HG02973 (cell line): ENCODE measurements around the gene MRPL34.

Experiments used
- ATAC-seq: cut with Tn5 transposase; IDR thresholded peaks from one replicate; pipeline ENCODE4 v1.9.1; 2021; ENCODE audit warnings: moderate library complexity; ENCODE audit not compliant: unreplicated experiment

Gene MRPL34

DNA sequence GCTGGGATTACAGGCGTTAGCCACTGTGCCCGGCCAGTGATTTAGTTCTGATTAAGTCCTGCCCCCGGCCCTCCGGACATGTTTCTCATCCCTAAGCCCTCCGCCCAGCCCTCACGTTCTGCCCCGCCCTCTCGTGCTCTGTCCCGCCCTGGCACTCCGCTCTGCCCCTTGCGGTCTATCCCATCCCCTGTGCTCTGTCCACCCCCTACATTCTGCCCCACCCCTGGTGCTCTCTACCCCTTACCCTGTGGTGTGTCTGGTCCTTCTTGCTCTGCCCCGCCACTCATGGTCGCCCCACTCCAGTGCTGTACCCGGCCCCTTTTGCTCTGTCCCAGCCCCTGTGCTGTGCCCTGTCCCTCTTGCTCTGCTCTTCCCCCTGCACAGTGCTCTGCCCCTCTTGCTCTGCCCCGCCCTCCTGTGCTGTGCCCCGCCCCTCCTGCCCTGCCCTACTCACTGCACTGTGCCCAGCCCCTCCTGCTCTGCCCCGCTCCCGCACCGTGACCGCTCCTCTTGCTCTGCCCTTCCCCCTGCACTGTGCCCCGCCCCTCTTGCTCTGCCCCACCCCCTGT is 34.7 kb downstream of the MRPL34 start:
- no peak for ATAC-seq

DNA sequence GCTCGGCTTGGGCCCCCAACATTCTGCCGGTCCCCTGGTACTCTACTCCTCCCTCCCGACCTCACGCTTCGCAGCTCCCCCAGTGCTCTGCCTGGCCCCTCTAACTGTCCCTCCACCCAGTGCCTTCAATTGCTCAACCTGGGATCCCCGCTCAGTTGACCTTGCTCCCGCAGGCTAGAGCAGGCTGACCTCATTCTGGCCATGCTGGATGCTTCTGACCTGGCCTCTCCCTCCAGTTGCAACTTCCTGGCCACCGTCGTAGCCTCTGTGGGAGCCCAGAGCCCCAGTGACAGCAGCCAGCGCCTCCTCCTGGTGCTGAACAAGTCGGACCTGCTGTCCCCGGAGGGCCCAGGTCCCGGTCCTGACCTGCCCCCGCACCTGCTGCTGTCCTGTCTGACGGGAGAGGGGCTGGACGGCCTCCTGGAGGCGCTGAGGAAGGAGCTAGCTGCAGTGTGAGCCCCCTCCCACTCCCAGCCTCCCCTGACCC is 35.2 kb downstream of the MRPL34 start:
- no peak for ATAC-seq

DNA sequence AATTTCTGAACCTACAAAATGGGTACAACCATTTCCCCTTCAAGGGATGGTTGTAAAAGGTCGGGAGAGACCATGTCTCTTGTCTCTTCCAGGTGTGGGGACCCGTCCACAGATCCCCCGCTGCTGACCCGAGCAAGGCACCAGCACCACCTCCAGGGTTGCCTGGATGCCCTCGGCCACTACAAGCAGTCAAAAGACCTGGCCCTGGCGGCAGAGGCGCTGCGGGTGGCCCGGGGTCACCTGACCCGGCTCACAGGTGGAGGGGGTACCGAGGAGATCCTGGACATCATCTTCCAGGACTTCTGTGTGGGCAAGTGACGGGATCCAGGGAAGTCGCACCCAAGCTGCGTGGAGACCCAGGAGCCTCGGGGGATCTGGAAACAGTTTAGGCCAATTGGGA is 35.7 kb downstream of the MRPL34 start:
- no peak for ATAC-seq

DNA sequence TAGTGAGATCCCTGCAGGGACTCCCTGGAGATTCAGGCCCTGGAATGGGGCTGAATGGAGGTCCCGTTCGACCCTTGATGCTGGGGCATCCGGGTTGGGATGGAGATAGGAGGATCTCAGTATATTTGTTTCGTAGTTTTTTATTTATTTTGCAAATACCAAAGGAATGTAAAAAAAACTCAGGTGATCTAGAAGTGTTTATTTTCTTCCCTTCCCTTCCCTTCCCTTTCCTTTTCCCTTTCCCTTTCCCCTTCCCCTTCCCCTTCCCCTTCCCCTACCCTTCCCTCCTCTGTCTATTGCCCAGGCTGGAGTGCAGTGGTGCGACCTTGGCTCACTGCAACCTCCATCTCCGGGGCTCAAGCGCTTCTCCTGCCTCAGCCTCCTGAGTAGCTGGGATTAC is 36.2 kb downstream of the MRPL34 start:
- ATAC-seq, result no peak

DNA sequence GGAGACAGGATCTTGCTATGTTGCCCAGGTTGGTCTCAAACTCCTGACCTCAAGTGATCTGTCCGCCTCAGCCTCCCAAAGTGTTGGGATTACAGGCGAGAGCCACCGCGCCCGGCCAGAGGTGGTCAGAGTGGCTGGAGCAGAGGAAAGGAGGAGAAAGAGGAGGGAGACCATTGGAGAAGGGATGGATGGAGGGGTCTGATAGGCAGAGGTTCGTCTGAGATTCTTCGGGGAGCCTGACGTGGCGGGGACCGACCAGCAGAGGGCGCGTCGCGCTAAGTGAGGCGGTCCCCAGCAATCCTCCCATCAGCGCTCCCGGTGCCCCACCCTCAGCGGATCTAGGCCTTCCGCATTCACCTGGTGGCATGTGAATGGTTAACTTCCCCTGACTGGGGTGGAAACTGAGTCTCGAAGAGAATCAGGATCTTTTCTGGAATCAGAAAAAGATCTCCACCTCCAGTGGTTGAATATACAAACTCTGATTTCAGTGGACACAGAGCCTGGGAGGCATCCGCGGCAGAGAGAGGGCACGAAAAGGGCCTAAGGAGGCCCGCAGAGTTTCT is 40.5 kb downstream of the MRPL34 start:
- no peak for ATAC-seq

DNA sequence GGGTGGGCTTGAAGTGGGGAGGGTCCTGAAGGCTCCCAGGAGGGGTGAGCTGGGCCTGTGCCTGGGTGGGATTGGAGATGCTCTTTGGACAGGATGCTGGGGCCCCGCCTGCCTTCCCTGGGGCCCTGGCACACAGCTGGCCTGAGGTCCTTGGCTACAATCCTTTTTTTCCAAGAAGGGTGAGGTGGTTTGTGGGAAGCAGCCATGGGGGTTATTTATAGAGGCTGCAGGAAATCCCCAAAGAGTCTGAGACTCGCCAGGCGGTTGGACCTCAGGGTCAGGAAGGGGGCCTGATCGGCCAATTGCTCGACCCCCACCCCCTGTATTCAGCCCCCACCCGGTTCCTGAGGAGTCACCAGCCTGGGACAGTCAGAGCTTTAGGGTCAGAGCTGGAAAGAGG is 41.7 kb downstream of the MRPL34 start:
- no peak for ATAC-seq

DNA sequence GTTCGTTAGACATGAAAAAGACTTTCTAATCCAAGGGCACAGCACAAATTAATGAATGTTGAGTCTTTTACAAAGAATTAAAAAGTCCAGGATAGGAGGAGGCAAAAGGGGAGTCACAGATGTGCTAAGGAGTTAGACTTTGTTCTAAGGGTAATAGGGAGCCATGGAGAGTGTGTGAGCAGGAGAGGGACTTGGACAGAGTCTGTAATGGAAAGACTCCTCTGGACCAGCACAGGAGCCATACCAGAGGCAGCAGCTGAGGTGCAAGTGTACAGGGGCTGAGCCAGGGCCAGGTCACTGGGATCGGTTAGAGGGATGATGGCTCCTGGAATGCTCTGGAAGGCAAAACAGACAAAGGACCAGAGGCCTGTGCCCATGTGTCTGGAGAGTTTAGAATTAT is 42.2 kb downstream of the MRPL34 start:
- ATAC-seq, result no peak

DNA sequence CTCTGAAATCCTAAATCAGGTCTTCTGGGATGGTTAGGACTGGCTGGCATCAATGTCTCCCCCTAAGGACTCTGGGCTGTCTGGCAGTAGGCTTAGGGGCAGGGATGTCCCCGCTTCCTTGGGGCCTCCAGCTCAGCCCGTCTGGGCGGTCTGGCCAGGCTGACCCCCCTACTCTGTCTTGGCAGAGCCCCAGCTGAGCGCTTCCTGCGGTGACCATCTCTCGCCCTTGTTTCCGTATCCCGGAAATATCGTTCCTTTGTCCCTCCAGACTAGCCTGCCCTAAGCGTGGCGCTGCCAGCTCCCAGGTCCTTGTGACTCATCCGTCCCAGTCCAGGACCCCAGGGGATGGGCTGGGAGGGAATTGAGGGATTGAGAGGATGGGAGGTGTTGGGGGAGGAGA is 43.0 kb downstream of the MRPL34 start:
- no peak for ATAC-seq

DNA sequence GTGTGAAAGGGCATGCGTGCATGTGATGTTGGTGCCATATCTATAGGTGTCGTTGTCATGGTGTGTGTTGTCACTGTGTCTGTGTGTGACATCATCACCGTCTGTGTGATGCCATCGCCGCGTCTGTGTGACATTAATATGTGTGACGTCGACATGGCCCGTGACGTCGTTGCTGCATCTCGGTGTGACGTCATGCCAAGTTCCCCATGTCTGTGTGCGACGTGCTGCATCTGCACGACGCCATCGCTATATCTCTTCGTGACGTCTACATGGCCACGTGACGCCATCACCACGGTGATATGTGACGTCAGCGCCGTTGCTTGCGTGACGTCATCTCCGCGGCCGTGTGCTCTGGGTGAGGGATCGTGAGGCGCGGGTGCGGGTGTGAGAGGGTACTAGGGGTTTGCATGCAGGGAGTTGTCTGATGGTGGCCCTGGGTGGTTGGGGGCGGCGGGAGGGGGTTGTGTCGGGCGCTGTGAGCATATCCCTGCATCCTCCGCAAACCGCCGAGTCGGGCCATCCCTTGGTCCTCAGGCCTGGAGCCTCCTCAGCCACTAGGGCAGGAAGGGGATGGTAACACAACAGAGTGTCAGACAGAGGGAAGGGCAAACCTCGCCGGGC is 46.3 kb downstream of the MRPL34 start:
- no peak for ATAC-seq

DNA sequence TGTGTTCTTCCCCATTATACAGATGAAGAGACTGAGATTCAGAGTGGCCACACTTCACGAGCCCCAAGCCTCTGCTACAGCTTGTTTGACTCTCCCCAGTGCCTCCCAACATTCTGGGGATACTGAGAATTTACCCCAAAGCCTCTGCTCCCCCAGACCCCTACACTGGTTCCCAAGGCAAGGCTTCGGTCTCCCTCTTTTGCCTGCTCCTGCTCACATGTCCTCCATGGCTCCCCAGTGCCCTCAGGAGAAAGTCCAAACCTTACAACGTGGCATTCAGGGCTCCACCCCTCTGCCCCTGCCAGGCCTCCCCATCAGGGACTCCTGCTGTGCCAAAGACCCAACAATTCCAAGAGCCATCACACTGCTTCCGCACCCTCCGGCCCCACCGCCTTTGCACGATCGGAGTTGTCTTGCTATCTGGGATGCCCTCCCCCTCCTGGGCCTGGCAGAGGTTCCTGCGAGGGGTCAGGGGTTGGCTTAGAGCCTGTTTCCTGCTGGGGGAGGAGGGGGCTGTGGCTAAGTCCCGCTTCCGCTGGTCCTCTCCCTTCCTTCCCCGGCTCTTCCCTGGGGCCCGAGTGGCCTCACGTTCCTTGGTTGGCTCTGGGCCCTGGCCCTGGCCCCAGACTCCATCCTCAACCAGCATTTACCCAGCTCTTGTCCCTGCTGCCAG is 47.1 kb downstream of the MRPL34 start:
- ATAC-seq, result no peak

DNA sequence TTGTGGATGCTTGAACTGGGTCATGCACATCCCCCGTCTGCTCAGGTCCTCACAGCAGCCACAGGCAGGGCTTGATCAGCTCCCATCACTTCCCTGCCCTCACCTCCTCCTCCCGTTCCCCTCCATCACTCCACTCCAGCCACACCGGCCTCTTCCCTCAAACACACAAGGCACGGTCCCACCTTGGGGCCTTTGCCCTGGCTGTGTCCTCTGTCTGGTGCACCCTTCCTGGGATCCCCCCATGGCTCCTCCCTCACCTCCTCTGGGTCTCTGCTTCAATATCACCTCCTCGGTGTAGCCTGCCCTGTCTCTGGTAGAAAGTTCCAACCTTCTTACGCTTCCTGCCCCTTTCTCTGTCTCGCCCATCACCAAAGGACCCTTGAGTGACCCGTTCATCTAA is 47.7 kb downstream of the MRPL34 start:
- no peak for ATAC-seq
